Brain microvascular endothelial cell (primary cell): ENCODE measurements around the gene ENTPD1.
A peak's percentile ranks its signal among the peaks of the same experiment; 100 is the strongest.

Experiments used
- DNase-seq: peaks from one replicate; pipeline ENCODE4 v3.0.0-alpha.2; 2020
- H3K27ac ChIP-seq: fragments of 250-450 bp; sonication (Bioruptor Pico); 2 replicates; pipeline ENCODE4 v1.5.1; 2020; ENCODE audit warnings: mild to moderate bottlenecking, moderate library complexity
- H3K27me3 ChIP-seq: fragments of 250-450 bp; sonication (Bioruptor Pico); replicated peaks from 2 replicates; pipeline ENCODE4 v1.5.1; 2020; ENCODE audit warnings: mild to moderate bottlenecking
- H3K36me3 ChIP-seq: fragments of 250-450 bp; sonication (Bioruptor Pico); replicated peaks from 2 replicates; pipeline ENCODE4 v1.5.1; 2020; ENCODE audit warnings: mild to moderate bottlenecking
- H3K4me3 ChIP-seq: 2 replicates; pipeline ENCODE4 v1.5.1; 2011; ENCODE audit warnings: low read depth, mild to moderate bottlenecking, control low read depth, low read length, moderate library complexity
- CTCF ChIP-seq: IDR thresholded peaks from 2 replicates; pipeline ENCODE4 v1.5.1; 2011; ENCODE audit warnings: low read depth, mild to moderate bottlenecking, moderate library complexity, low read length, control low read depth, inconsistent platforms; ENCODE audit errors: missing control alignments
- in situ Hi-C: cut with HindIII; loops from 2 replicates; pipeline ENCODE4 v1.10.0; 2017; ENCODE audit warnings: low sequenced_read_pairs, low pct_ligation_motif_present

ENTPD1 gene

GRCh38 chr10:95837356-95837776 is 81.4 kb downstream of the ENTPD1 start:
- no peak for DNase-seq
- H3K27ac ChIP-seq = no peak overlapping the region
- no peaks in the 10 kb centered on the region for H3K36me3 ChIP-seq
- H3K27me3 ChIP-seq = no peaks in the 10 kb centered on the region
- in situ Hi-C loops = no loop called here
- TF ChIP-seq CTCF = no peak
- no peak overlapping the region for H3K4me3 ChIP-seq

- in situ Hi-C loops = no loop called here
Measured at GRCh38 chr10:95837783-95838182, 81.8 kb downstream of the ENTPD1 start.

GRCh38 chr10:95840121-95840520 is 84.2 kb downstream of the ENTPD1 start:
- no peak for DNase-seq
- in situ Hi-C loops = no loop called here
- Histone ChIP-seq H3K36me3 (no peaks in the 10 kb centered on the region), H3K4me3 (no peak overlapping the region), H3K27ac (no peak overlapping the region), H3K27me3 (no peaks in the 10 kb centered on the region)
- TF ChIP-seq CTCF = no peak

More at GRCh38 chr10:95837783-95838182, 81.8 kb downstream of the ENTPD1 start:
- DNase-seq = no peak
- TF ChIP-seq CTCF = no peak
- Histone ChIP-seq H3K36me3 (no peaks in the 10 kb centered on the region), H3K4me3 (no peak overlapping the region), H3K27me3 (no peaks in the 10 kb centered on the region), H3K27ac (no peak overlapping the region)

- DNase-seq = no peak
- Histone ChIP-seq H3K36me3 (no peaks in the 10 kb centered on the region), H3K4me3 (no peak overlapping the region), H3K27me3 (no peaks in the 10 kb centered on the region), H3K27ac (no peak overlapping the region)
- no peak for TF ChIP-seq CTCF
- in situ Hi-C loops = no loop called here
Measured at GRCh38 chr10:95840681-95841080, 84.7 kb downstream of the ENTPD1 start.

GRCh38 chr10:95841661-95842498 is 85.9 kb downstream of the ENTPD1 start:
- in situ Hi-C loops = no loop called here
- peak; percentile 74 for DNase-seq

More at GRCh38 chr10:95841661-95842498, 85.9 kb downstream of the ENTPD1 start:
- H3K27me3 ChIP-seq = no peaks in the 10 kb centered on the region
- no peak overlapping the region for H3K4me3 ChIP-seq
- no peak overlapping the region for H3K27ac ChIP-seq
- peak; percentile 51 for TF ChIP-seq CTCF
- H3K36me3 ChIP-seq = no peaks in the 10 kb centered on the region
